ENCODE results near the gene AREL1.

Gene AREL1

DNA sequence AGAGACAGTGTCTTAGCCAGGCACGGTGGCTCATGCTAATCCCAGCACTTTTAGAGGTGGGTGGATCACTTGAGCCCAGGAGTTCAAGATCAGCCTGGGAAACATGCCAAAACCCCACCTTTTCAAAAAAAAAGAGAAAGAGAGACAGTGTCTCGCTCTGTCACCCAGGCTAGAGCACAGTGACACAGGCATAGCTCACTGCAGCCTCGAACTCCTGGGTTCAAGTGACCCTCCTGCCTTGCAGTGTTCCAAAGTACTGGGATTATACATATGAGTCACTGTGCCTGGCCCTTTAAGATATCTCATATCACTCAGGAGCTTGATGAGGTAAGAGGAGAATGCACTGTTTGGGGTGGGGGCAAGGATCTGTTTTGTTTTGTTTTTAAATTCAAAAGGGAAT lies 52.7 kb downstream of the AREL1 start:
- DNase-seq (ENCODE audit: low spot score): peak; percentile 71

DNA sequence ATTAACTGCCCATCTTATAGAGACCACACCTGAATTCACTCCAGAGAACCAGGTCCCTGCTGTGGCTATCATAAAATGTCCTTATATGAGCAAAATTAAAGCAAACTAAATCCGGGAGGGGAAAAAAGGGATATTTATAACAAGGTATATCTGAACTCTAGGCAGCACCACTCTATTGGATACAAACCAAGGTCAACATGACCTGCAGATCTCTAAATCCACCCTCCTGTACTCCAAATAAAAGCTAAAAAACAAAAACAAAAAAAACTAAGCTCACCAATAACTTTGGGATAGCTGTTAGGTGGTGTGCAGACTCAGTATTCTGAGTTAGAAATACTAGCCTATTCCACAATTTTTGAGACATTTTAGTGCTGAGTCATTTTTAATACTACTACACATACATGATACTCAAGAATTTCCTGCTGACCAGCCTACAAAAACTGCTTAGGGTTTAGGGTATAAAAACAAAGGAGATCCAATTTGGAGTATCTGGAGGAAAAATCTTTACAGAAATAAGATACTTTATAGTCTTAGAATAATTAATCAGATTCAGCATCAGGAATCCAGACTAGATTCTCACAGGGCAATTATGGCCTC lies 54.2 kb downstream of the AREL1 start:
- DNase-seq (ENCODE audit: low spot score): no peak

DNA sequence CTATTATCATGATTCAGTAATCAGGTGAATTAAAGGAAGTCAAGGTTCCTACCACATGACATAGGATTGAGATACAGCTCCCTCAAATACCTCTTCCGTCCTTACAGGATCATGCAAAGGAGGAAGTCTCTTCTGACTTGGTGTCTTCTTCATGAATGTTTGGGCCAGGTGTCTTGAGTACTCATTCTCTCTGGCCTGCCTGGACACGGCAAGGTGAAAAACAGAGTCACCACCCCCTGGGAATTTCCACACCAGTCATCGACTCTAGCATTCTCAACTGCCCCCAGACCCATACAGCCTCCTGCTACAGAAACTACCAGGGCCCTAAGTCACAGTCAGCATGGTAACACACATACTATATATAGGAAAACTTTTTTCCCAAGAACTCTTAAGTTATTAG lies 55.9 kb downstream of the AREL1 start:
- no peak for DNase-seq (ENCODE audit: low spot score)

DNA sequence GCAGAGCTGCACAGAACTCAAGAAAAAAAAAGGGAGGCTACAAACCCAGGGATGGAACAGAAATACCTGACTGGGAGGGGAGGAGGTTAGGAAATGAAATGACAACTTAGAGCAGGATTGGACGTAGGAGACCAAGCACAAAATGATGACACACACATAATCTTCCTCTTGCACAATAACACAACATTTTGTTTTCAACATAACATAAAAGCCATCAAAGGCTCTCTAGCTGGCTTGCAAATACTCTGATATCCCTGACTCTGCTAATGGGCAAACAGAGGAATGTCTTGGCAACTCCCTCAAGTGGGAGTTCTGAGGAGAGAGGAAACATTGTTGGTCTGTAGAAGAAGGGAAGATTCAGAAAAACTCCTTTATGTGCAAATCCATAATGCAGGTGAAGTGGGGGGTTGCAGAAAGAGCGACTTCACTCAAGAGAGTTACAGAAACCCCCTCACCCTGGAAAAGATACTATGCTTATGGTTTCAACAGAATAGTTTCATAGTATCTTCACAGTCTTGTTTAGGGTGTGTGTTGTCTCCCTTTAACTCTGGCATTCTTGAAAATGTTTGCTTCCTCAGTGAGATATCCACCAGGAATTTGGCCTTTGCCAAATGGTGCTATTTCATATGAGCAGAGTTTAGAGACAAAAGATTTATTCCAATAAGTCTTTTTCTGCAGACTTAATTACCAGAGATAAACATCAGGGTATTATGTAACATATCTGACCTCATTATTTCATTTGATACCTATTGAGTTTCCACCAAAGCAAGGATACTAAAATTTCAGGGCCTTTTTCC lies 57.1 kb downstream of the AREL1 start:
- DNase-seq (ENCODE audit: low spot score): no peak

DNA sequence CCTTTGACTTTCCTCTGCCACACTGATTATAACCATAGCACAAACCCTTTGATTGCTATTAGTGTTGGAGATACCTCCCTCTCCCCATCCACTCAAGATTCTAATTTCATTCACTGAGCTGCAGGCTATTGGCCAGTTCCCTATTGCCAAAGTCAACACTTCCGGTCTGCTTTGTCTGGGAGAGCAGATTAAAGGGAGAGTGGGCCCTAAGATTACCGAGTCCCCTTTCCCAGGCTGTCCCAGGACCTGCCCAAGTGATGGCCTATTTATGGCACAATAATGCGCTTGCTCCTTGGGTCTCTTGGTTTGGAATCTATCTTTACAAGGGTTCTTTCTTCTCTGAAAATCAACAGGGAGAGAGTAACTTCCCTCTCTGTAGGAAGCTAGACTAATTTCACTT lies 57.9 kb downstream of the AREL1 start:
- no peak for DNase-seq (ENCODE audit: low spot score)

DNA sequence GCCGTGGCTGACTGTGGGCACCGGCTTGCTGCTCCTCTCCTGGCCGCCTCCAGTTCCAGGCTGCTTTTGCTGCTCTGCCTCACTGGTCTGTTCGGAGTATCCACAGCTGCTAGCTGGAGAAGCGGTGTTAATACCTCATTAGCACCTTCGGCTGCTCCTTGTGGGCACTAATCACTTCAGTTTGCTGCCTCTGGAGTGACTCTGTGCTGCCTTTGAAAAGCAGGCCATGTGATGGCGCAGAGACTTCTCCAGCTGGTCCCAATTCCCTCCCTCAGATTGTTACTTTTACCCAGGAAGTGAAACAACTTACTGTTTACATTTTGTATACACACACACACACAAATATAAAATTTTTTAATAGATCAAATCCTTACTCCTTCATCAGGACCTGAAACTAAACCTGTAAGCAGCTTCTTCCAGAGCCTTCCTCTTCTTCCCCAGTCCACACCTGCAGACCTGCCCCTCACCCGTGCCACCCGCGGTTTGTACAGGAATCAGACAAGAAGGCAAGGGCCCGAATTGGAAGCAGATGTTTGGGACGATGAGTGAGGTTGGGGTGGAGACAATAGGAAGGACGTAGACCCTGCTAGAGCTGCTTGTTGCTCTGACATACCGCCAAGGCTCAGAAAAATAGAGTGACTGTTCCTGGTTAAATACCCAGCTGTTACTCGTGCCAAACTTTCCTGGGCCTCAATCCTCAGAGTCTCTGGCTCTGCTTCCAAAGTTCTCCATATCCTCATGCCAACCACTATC lies 59.3 kb downstream of the AREL1 start:
- DNase-seq (ENCODE audit: low spot score): no peak

DNA sequence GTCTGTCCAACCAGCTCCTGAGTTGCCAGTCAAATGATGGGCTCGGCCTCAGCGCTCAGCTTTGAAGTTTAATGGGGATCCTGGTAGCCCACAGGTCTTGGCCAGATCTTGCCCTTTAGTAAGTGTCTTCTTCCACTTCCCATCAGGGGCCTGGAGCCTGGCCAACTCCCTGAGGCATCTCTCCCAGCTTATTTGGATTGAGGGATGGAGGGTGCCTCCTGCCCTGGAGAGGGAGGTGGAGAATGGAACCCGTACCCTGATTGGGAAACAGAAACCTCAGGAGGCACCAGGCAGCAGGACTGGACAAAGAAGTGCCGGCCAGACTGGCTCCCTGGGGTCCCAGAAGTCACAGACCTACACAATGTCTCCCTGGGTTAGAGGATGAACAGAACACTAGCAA lies 60.3 kb downstream of the AREL1 start:
- DNase-seq (ENCODE audit: low spot score): no peak

DNA sequence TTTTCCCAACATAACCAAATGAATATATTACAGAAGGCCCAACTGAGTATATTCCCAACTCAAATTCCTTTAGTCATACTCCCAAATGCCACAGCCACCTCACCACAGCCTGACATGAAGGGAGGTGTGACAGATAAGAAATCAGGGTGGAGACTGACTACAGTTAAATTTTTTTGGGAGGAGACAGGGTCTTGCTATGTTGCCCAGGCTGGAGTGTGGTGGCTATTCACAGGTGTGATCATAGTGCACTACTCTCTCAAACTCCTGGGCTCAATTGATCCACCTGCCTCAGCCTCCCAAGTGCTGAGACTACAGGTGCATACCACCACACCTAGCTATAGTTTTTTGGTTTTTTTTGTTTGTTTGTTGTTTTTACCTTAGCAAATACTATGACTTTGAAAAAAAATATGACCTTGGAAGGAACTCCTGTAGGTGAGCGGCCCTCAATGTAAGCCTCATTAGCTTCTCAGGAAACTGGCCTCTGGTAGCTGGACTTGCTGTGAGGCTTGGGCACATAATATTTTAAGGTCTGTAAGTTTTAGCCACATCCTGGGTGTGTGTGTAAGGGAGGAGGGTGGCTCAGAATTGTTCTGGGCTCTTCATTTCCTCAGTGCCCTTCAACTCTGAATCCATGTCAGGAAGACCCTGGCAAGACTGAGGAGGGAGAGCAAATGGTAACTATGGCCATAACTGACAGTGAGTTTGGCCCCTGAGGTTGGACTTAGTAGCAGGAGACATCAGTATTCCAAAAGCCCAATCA lies 61.8 kb downstream of the AREL1 start:
- DNase-seq (ENCODE audit: low spot score): no peak

DNA sequence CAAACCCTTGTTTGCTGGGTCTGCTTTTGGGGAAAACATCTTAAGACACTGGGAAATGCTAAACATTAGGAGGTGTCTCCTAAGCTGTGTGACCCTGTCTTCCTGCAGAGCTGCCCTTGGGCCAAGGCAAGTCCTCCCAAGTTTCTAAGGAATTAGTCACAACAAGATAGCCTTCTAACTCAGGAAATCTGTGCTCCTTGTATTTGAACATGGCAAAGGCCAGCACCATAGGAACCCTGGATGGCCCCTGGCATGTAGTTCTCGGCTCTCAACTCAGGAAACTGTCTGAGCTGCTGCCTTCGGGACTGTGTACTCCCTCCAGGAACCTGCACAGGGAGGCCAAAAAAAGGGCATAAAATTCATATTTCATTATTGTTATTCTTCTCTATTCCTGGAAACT lies 63.2 kb downstream of the AREL1 start:
- DNase-seq (ENCODE audit: low spot score): no peak

DNA sequence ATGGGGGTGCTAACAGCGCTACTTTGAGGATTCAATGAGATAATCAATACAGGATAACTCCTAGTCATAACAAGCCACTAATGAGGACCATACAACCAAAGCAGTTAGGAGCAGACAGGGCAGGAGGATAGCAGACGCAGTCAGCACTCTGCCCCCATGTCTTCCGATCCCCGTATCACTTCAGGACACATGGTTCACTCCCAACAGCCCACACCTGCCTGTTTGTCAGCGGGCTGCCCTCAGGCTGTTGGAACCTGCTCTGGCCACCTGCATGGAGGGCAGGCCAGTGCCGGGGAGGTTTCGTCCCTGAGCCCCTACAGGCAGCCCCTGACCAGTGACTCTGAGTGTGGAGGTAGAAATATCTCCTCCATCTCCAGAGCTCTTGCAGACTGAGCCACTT lies 63.7 kb downstream of the AREL1 start:
- no peak for DNase-seq (ENCODE audit: low spot score)

DNA sequence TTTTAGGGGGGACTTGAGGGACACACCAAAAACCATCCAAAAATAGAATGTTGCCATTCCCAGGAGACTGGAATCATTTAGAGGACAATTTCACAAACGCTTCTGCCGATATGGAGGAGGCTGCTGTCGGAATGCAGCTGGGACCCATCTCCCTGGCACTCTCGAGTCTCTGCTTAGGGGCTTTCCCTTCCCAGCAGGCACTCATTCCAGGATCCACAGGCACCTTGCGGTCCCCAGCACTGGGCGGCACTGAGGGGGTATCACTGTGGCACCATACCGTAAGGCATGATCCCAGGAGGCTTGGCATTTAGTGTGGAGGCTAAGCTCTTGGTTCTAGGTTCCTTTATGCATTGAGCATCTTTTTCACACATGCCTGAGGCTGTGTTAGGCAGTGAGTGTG lies 64.3 kb downstream of the AREL1 start:
- no peak for DNase-seq (ENCODE audit: low spot score)

DNA sequence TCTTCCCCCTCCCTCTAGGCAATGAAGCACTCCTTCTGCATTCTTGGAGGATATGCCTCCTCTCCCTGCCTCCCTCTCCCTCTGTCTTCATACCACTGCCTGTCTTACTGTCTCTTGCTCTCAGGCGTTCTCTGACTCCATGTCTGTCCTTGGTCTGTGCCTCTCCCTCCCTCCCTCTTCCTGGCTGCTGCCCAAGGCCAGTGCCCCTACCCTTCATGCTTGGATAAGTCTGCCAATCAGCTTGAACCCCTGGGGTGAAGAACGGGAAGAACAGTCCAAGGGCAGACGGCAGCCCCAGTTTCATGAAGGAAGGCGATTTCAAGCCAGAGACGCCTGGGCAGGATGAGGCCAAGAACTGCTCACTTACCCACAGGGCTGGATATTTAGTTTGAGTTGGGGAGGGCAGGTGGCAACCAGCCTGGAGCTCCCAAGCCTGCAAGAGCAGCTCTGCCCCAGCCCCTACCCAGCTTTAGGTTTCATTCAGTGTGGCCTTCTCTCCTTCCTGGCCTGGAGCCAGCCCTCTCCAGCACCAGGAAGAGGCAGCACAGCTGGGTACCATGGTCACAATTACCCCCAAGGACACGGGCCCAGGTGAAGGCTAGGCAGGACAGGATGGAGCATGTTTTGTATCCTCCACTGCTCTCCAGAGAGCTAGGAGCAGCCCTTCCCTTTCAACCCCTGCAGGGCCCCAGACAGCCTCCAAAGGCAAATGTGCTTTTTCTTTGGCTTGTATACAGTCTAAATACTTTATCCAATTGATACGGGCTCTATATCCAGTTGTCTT lies 65.0 kb downstream of the AREL1 start:
- DNase-seq (ENCODE audit: low spot score): no peak

DNA sequence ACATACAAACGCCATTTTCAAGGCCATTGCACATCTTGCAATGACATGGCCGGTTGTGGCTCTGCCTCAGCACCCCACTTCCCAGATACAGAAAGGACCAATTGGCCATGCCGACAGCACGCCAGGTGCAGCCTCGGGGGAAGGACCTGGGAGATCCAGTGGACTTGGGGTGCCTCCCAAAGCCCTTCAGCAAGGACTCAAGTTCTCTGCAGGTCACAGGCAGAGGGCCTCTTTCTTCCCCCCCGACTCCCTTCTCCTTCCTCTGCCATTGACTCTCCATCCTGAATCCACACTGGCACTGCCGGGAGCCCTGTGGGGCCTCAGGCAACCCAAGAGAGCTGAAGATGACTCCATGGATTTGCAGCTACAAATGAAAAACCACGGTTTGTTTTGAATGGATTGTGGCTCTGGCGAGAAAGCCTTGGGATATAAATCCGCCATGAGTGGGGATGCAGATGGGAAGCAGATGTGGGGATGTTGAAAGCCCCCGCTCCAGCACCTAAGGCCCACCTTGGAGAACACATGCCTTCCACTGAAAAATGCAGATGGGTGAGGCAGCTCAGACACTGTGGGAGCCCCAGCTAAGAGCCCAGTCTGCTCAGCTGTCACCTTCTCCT lies 65.7 kb downstream of the AREL1 start:
- no peak for DNase-seq (ENCODE audit: low spot score)

DNA sequence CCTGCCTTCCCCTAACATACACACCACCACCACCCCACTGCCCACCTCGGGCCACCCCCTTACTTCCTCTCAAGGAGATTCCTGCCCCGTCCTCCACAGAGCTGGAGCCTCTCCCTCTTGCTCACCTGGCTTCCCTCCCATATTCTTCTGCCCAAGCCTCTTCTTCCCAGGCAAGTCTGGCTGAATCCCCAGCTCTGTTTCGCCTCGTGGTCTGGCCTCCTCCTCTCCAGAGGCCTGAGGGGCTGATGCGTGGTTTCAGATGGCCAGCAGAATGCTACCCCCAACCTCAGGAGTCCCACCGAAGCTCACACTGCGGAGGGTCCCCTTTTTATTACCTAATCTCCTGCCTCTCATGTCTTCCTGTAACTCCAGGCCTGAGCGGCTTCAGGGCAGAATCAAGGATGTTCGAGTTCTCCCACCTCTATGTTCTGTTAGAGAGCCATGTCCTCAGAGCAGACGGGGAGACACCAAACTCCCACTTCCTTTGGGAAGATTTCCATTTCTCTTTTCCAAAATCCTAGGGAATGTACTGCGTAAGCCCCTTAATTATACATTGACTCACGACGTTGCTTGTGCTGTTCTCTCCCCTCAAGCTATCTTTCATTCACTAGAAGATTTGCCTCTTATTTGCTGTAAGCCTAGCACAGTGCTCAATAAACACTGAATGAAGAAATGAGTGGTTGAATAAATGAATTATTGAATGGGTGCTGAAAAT lies 67.0 kb downstream of the AREL1 start:
- no peak for DNase-seq (ENCODE audit: low spot score)

DNA sequence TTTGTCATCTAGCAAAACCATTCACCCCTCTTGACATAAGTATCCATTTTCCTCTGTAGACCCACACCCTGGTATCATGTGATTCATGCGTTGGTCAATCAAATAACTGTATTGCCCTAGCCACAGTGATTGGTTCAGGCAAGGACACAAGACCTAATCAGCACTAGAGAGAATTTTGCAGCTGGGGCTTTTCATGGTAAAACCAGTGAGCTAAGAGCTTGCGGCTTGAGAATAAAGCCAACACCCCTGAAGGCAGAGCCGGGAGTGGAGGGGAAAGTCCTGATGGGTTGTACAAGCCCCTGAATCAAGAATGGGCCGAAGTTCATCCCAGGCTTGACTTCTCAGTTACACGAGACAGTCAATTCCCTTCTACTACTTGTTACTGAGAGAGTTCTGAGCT lies 67.6 kb downstream of the AREL1 start:
- DNase-seq (ENCODE audit: low spot score): no peak

DNA sequence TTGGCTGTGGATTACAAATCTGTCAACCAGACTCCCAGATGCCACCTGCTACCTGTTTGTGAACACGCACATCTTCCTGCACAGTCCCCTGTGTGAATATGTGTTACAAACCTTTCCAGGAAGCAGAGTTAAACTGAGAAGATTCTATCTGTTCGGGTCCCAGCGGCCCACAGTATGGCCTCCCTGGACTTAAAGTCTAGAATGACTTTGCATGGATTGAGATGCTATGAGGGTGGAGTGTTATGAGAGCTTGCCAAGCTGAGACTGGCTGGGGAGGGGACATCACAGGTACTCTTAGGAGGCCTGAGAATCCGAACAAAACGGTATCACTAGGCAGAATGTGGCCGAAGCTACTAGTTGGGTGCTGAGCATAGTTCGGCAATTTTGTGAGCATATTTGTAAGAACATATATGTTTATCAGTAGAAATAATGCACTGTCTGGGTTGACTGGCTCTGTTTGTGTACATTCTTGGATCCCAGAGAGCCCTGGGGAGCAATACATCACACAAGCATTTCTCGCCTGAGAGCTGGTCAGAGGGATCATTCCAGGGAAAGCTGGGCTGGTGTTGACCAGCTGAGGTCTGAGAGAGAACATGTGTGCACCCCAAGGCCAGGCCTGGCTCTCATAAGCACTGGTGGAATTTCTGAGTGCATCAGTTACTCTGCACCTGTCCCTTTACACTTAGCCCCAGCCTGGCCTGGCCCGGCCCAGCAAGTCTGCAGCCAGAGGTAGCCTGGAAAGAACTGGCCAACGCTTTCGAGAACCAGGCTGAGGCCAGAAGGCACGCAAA lies 71.1 kb downstream of the AREL1 start:
- DNase-seq (ENCODE audit: low spot score): no peak

DNA sequence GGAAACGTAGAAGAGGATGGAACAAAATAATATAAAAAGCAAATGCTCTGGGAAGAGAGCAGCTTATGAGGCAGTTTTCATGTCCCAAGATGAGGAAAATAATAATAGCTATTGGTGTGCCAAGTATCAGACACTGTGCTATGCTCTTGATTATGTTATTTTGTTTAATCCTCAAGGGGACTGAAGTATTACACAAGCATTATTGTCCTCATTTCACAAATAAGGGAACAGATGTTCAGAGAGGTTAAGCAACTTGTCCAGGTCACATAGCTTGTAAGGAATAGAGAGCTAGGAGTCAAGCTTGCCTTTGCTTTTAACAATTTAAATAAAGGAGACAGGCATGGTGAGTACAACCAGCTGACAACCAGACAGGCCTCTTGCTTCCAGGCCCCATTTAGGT lies 73.9 kb downstream of the AREL1 start:
- DNase-seq (ENCODE audit: low spot score): no peak

DNA sequence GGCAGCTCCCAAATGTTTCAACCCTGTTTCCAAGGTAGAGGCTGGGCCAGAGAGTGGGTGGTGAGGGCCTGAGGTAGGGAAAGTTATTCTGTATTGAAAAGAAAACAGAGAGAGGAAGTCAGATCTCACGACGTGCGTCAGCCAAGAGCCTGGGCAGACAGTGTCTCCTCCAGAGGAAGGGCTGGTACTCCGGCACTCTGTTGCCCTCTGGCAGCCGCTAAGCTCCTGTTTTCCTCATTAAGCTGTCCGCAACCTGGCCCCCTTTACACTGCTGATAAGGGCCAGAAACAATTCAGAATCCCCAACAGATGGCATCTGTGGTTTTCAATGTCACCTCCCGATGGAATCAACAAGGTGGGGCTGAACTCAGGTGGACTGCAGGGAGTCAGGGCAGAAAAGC lies 74.8 kb downstream of the AREL1 start:
- no peak for DNase-seq (ENCODE audit: low spot score)

DNA sequence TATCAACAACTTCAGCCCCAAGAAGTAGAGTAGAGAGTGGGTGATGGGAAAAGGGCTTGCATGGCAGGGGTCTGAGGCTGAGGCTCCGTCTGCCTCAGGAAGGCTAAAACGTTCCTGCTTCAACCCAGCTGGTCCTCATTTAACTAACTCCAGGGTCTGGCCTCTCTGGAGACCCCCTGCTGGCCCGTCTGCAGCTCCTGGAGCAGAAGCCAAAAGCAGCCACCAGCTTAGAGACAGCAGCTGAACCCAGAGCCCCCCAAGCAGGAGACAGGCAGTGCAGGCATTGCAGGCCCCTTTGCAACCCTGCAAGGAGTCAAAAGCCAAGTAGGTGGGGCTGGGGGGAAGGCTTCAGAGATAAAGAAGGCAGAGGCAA lies 75.7 kb downstream of the AREL1 start:
- no peak for DNase-seq (ENCODE audit: low spot score)

Data from hematopoietic multipotent progenitor cell treated with erythropoietin and hydrocortisone succinate and interleukin-3 and kit ligand, for 17 days (in vitro differentiated cells).